Endothelial cell of umbilical vein (primary cell): ENCODE measurements around the gene PLEKHG7. TPM values are rescaled to one million over a fixed set of nuclear protein-coding genes. Genes with fewer than 3 reads are reported as not detected.
A peak's percentile ranks its signal among the peaks of the same experiment; 100 is the strongest.
"Not testable (repeated sequence)": the region's sequence is repeated elsewhere in the genome, so short reads cannot be mapped to it uniquely, and the experiment has no call there.

Experiments
- Bru-seq: library from RNA; stranded (reverse); fragments of 400-500 nt; gene quantifications from one replicate; lab custom pipeline; 2021; lab: Mats Ljungman, UMichigan
- BruChase-seq, 2 experiments: library from RNA; stranded (reverse); fragments of 400-500 nt; gene quantifications; one replicate each; lab custom pipeline; 2021; lab: Mats Ljungman, UMichigan
- BruUV-seq: library from RNA; stranded (reverse); fragments of 400-500 nt; replicated peaks from 2 replicates; lab custom pipeline; 2021; lab: Mats Ljungman, UMichigan
- CTCF ChIA-PET: fragments of 300-600, 350-600 bp; sonication (Branson Sonifier 250); formaldehyde crosslinking; loops from one replicate; lab custom pipeline; 2021; ENCODE audit warnings: antibody characterized with exemption, inconsistent platforms; lab: Charles Lee
- POLR2A ChIA-PET: fragments of 300-600, 350-600 bp; sonication (Branson Sonifier 250); formaldehyde crosslinking; loops from one replicate; lab custom pipeline; 2021; ENCODE audit warnings: antibody characterized with exemption, inconsistent platforms; lab: Charles Lee
- DNase-seq: peaks from one replicate; pipeline ENCODE4 v3.0.0-alpha.2; 2011; ENCODE audit warnings: low read depth, low spot score
- FAIRE-seq: peaks from 2 replicates; lab custom pipeline; 2011; peaks lifted over from hg19 to GRCh38; lab: Jason Lieb, UNC
- H2AFZ ChIP-seq: 2 replicates; pipeline ENCODE4 v1.6.0; 2012; ENCODE audit warnings: low read depth, low read length, control low read depth, inconsistent platforms
- H3K27ac ChIP-seq: 2 replicates; pipeline ENCODE4 v1.5.1; 2011; ENCODE audit warnings: low read depth, mild to moderate bottlenecking, control low read depth, low read length, moderate library complexity; ENCODE audit not compliant: insufficient read depth
- H3K27me3 ChIP-seq, 2 experiments: 2 replicates each; pipeline versions ENCODE4 v1.6.0 to v1.6.1; 2011; ENCODE audit warnings: low read length in 2 of 2, mixed read lengths in 1 of 2; ENCODE audit not compliant: control insufficient read depth in 2 of 2, insufficient read depth in 2 of 2
- H3K36me3 ChIP-seq, 2 experiments: 2 replicates in 1 of 2; 3 replicates in 1 of 2; pipeline ENCODE4 v1.5.1; 2011; ENCODE audit warnings: low read length in 2 of 2, mild to moderate bottlenecking in 1 of 2, moderate library complexity in 1 of 2; ENCODE audit not compliant: control insufficient read depth in 2 of 2, insufficient read depth in 2 of 2; ENCODE audit errors: extremely low read depth in 1 of 2
- H3K4me1 ChIP-seq: 3 replicates; pipeline ENCODE4 v1.5.1; 2011; ENCODE audit warnings: mild to moderate bottlenecking, low read length; ENCODE audit not compliant: control insufficient read depth, insufficient read depth; ENCODE audit errors: extremely low read depth
- H3K4me2 ChIP-seq: 2 replicates; pipeline ENCODE4 v1.6.1; 2011; ENCODE audit warnings: low read length, control low read depth, mixed read lengths; ENCODE audit not compliant: insufficient read depth
- H3K4me3 ChIP-seq, 3 experiments: fragments of 200-600 bp in 1 of 3; sonication (generic), shearing (Covaris generic) in 1 of 3; replicated peaks in 1 of 3; 2 replicates each; pipeline ENCODE4 v1.5.1; 2011 to 2016; ENCODE audit warnings: control low read depth in 3 of 3, low read length in 3 of 3, mild to moderate bottlenecking in 2 of 3, inconsistent platforms in 1 of 3, low read depth in 1 of 3, moderate library complexity in 1 of 3; ENCODE audit not compliant: insufficient read depth in 1 of 3
- H3K79me2 ChIP-seq: 2 replicates; pipeline ENCODE4 v1.6.0; 2012; ENCODE audit warnings: low read length, inconsistent platforms; ENCODE audit not compliant: control insufficient read depth, insufficient read depth
- H3K9ac ChIP-seq: replicated peaks from 2 replicates; pipeline ENCODE3; 2011; ENCODE audit warnings: low read length, control low read depth; ENCODE audit not compliant: insufficient read depth; ENCODE audit errors: extremely low read depth
- H3K9me1 ChIP-seq: replicated peaks from 3 replicates; pipeline ENCODE4 v1.6.0; 2011; ENCODE audit warnings: mild to moderate bottlenecking, low read length; ENCODE audit not compliant: control insufficient read depth, insufficient read depth; ENCODE audit errors: extremely low read depth
- H3K9me3 ChIP-seq: replicated peaks from 2 replicates; pipeline ENCODE4 v1.5.1; 2012; ENCODE audit warnings: low read length, inconsistent platforms; ENCODE audit not compliant: control insufficient read depth, insufficient read depth
- H4K20me1 ChIP-seq: replicated peaks from 2 replicates; pipeline ENCODE3; 2011; ENCODE audit warnings: mild to moderate bottlenecking, low read length; ENCODE audit not compliant: control insufficient read depth, insufficient read depth; ENCODE audit errors: extremely low read depth
- GATA2 ChIP-seq: IDR thresholded peaks from 2 replicates; pipeline ENCODE4 v1.7.0; 2011; ENCODE audit warnings: low read depth, mild to moderate bottlenecking, moderate library complexity, mixed read lengths, low read length; ENCODE audit not compliant: insufficient read length, insufficient read depth
- POLR2A ChIP-seq: IDR thresholded peaks from 2 replicates; pipeline ENCODE4 v1.6.1; 2012; ENCODE audit warnings: low read depth, mild to moderate bottlenecking, control low read depth, low read length
- POLR2AphosphoS5 ChIP-seq: IDR thresholded peaks from 2 replicates; pipeline ENCODE4 v1.6.1; 2012; ENCODE audit warnings: low read depth, mild to moderate bottlenecking, control low read depth, low read length, moderate library complexity; ENCODE audit not compliant: insufficient read depth
- dilution Hi-C: fragments of 300-500 bp; cut with MboI; formaldehyde crosslinking; loops from one replicate; pipeline ENCODE4 v1.15.0; 2019; ENCODE audit warnings: low sequenced_read_pairs; ENCODE audit not compliant: extremely low pct_ligation_motif_present
- intact Hi-C: fragments of 100-400 bp; cut with micrococcal nuclease; formaldehyde crosslinking; loops from one replicate; pipeline ENCODE4 v1.10.0; 2022
- long read RNA-seq: library from polyadenylated mRNA; stranded (forward); transcript quantifications from one replicate; pipeline ENCODE4 v2.0.0, GENCODE V29; 2021
- polyA minus RNA-seq, 3 experiments: library from RNA; depleted of rRNA, polyadenylated mRNA; stranded (reverse); fragments of >200 nt; gene quantifications; 1 replicate in 1 of 3; 2 replicates in 2 of 3; pipeline ENCODE4 v1.2.3, GENCODE V29; 2011
- polyA plus RNA-seq, 4 experiments: library from polyadenylated mRNA; depleted of rRNA in 3 of 4; stranded (reverse) in 3 of 4; unstranded in 1 of 4; fragments of >200 nt; gene quantifications; 2 replicates each; pipeline versions ENCODE4 v1.2.1 to v1.2.3, GENCODE V29; 2011 to 2012; ENCODE audit warnings: missing spikeins in 1 of 4
- total RNA-seq: library from RNA; stranded (reverse); gene quantifications from 2 replicates; pipeline ENCODE4 v1.2.3, GENCODE V29; 2021

The PLEKHG7 gene
- total RNA-seq = not detected in 2 replicates
- polyA plus RNA-seq = not detected in 2 replicates
- polyA plus RNA-seq (2011; cell fraction: cytosol; rRNA removed) = not detected in 2 replicates
- polyA plus RNA-seq (2011; cell fraction: nucleus; rRNA removed) = not detected in 2 replicates
- not detected in 2 replicates for polyA plus RNA-seq (2012)
- polyA minus RNA-seq = not detected in 2 replicates
- not detected for polyA minus RNA-seq (2011; cell fraction: cytosol; rRNA and poly(A)+ RNA removed)
- polyA minus RNA-seq (2011; cell fraction: nucleus; rRNA and poly(A)+ RNA removed) = not detected in 2 replicates
- percentile 9 among the genes with signal in this experiment for Bru-seq, nascent RNA
- not detected for BruChase-seq, experiment 1, labeled RNA remaining after a 6-hour chase
- percentile 1 among the genes with signal in this experiment for BruChase-seq, experiment 2, labeled RNA remaining after a 2-hour chase
- long read RNA-seq = 0 reads

GRCh38 chr12:92702754-92703679 is at the start of gene PLEKHG7:
TSS of gene PLEKHG7 (plus strand) at chr12:92702989. CDS start at chr12:92706632, 3,643 bp downstream.
- no TSS peak for BruUV-seq
- CTCF ChIA-PET = interaction anchor here (1.0 to 1.3 kb wide), 2 partner anchors 14 to 36 kb away, joined by 3 to 4 read pairs; no protein-coding TSS in a partner anchor

DNA sequence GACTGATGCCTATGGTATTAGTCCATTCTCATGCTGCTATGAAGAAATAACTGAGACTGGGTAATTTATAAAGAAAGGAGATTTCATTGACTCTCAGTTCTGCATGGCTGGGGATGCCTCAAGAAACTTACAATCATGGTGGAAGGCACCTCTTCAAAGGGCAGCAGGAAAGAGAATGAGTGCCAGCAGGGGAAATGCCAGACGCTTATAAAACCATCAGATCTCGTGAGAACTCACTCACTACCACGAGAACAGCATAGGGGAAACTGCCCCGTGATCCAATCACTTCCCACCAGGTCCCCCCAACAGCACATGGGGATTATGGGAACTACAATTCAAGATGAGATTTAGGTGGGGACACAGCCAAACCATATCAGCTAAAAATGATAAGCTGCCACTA is 48.5 kb upstream of the PLEKHG7 start:
- H3K4me1 ChIP-seq, H2AFZ ChIP-seq, dilution Hi-C loops, BruUV-seq, H4K20me1 ChIP-seq, H3K36me3 ChIP-seq, H3K79me2 ChIP-seq, H3K9ac ChIP-seq, H3K27ac ChIP-seq, DNase-seq, POLR2A ChIA-PET, H3K9me1 ChIP-seq, H3K27me3 ChIP-seq, FAIRE-seq, H3K9me3 ChIP-seq, H3K4me3 ChIP-seq, H3K4me2 ChIP-seq, intact Hi-C loops: not testable (repeated sequence)
- CTCF ChIA-PET = interaction anchor here (0.6 kb wide), 1 partner anchor 1506 kb away, joined by 3 read pairs; no protein-coding TSS in a partner anchor

More at GRCh38 chr12:92702754-92703679, at the start of gene PLEKHG7:
- Histone ChIP-seq H4K20me1 (no peaks in the 10 kb centered on the region), H3K9me1 (no peaks in the 10 kb centered on the region), H3K9ac (no peak within 1 kb of the TSS), H3K4me2 (no peak within 1 kb of the TSS), H3K27ac (no peak within 1 kb of the TSS), H3K36me3 (no peaks in the 10 kb centered on the region), H2AFZ (no peak within 1 kb of the TSS), H3K9me3 (no peaks in the 10 kb centered on the region), H3K4me3 (no peak within 1 kb of the TSS), H3K4me1 (no peaks in the 10 kb centered on the region), H3K79me2 (no peaks in the 10 kb centered on the region), H3K27me3 (peaks cover 0 to 2% of the 10 kb centered on the region in 2 experiments)
- TF ChIP-seq GATA2 (no peak), POLR2A (no peak), POLR2AphosphoS5 (no peak)
- dilution Hi-C loops (no loop called here), intact Hi-C loops (no loop called here)
- POLR2A ChIA-PET = no interaction called here
- FAIRE-seq (no peak), DNase-seq (no peak)
